Adipocyte (in vitro differentiated cells): ENCODE data around the gene FSTL4.

Experiments used
- DNase-seq: peaks from one replicate; pipeline ENCODE4 v3.0.0-alpha.2; 2015; ENCODE audit warnings: low read depth
- H3K27me3 ChIP-seq: replicated peaks from 2 replicates; pipeline ENCODE4 v1.7.0; 2013; ENCODE audit warnings: mild to moderate bottlenecking, low read length, moderate library complexity; ENCODE audit not compliant: control insufficient read depth, insufficient read depth
- H3K36me3 ChIP-seq: 2 replicates; pipeline ENCODE4 v1.7.0; 2013; ENCODE audit warnings: low read length, mild to moderate bottlenecking, moderate library complexity; ENCODE audit not compliant: control insufficient read depth, insufficient read depth, severe bottlenecking
- H3K4me1 ChIP-seq: 2 replicates; pipeline ENCODE4 v1.7.0; 2013; ENCODE audit warnings: mild to moderate bottlenecking, low read length, moderate library complexity; ENCODE audit not compliant: control insufficient read depth, insufficient read depth
- H3K4me3 ChIP-seq: 2 replicates; pipeline ENCODE4 v1.7.0; 2013; ENCODE audit warnings: mild to moderate bottlenecking, low read length, moderate library complexity
- H3K9ac ChIP-seq: 2 replicates; pipeline ENCODE4 v1.7.0; 2013; ENCODE audit warnings: mild to moderate bottlenecking, low read length, moderate library complexity
- H3K9me3 ChIP-seq: 2 replicates; pipeline ENCODE4 v1.7.0; 2013; ENCODE audit warnings: mild to moderate bottlenecking, low read length, moderate library complexity; ENCODE audit not compliant: control insufficient read depth

FSTL4 gene

DNA sequence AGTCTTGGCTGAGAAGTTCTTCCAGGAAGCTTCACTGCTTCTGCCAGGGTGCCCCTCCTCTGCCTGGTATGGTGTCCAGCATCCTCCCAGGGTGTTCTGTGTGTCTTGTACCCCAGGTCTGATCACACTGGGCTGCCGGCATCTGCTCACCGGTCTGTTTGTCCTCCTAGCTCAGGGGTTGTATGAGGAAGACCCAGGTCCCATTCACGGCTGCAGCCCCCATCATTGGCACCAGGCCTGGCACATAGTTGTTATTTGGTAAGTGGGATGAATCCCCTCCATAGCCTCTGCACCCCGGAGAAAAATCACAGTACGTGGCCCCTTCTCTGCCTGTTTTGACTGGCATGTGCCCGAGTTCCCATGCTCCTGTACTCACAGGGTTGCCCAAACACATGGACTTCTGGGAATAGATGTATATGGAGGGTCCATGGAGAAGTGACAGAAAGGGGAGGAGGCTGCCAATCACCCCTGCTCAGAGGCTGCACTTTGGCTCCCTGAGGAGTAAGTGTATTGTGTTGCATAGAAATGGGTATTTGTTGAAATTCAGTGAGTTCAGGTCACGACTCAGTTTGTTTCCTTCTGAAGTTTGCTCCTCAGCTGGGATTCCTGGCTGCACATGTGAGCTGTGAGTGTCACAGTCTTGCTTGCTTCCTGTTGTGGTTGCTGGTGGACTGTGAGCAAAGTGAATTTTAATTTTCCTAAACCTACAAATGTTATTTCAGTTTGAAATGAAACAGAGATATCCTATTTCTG is 464.4 kb downstream of the FSTL4 start:
- Histone ChIP-seq H3K9me3 (peaks cover 5% of the 10 kb centered on the region), H3K4me3 (no peak overlapping the region), H3K27me3 (peaks cover 12% of the 10 kb centered on the region), H3K4me1 (no peaks in the 10 kb centered on the region), H3K9ac (no peak overlapping the region), H3K36me3 (no peaks in the 10 kb centered on the region)
- DNase-seq: no peak

DNA sequence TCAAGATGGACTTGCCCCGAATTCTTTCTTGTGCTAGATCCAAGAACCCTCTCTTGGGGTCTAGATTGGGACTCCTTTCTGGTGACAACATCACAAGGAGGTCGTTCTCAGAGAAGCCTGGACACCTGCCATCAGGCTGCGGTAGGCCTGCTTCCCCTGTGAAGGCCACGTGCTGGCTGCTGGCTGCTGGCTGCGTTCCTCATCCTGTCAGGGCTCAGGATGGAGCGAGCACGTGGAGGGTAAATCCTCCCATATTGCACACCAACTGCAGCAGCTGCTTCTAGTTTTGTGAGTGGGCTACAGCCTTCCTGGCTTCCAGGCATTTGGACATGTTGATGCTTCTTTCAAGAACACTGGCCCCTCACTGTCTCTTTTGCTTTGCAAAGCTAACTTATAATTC is 464.9 kb downstream of the FSTL4 start:
- H3K9me3 ChIP-seq: peaks cover 5% of the 10 kb centered on the region
- no peaks in the 10 kb centered on the region for H3K4me1 ChIP-seq
- H3K36me3 ChIP-seq: no peaks in the 10 kb centered on the region
- H3K4me3 ChIP-seq: no peak overlapping the region
- no peak overlapping the region for H3K9ac ChIP-seq
- H3K27me3 ChIP-seq: peaks cover 17% of the 10 kb centered on the region
- DNase-seq: no peak
